Measurements from ENCODE around the gene ZKSCAN5.
A peak's percentile ranks its signal among the peaks of the same experiment; 100 is the strongest.
"Not testable (repeated sequence)": the region's sequence is repeated elsewhere in the genome, so short reads cannot be mapped to it uniquely, and the experiment has no call there.

ZKSCAN5 gene

GRCh38 chr7:99545308-99545707 is 40.8 kb downstream of the ZKSCAN5 start:
- not testable (repeated sequence) for H3K4me3 ChIP-seq (ENCODE audit: low read length); H3K27me3 ChIP-seq (ENCODE audit: insufficient read depth, low read length); H3K4me1 ChIP-seq (ENCODE audit: insufficient read depth, low read length); H2AFZ ChIP-seq (ENCODE audit: low read depth, low read length)
- Histone ChIP-seq H3K36me3 (ENCODE audit: insufficient read depth, low read length) (peaks cover 43% of the 10 kb centered on the region), H3K9me3 (ENCODE audit: low read length) (peaks cover 11% of the 10 kb centered on the region)

- not testable (repeated sequence) for H2AFZ ChIP-seq (ENCODE audit: low read depth, low read length); H3K9me3 ChIP-seq (ENCODE audit: low read length)
- peaks cover 10% of the 10 kb centered on the region for H3K4me1 ChIP-seq (ENCODE audit: insufficient read depth, low read length)
These were observed 45.1 kb downstream of the ZKSCAN5 start for GRCh38 chr7:99549545-99549944.

GRCh38 chr7:99551334-99551733 is 46.9 kb downstream of the ZKSCAN5 start:
- Histone ChIP-seq H2AFZ (ENCODE audit: low read depth, low read length) (peak overlapping the region; percentile 81), H3K36me3 (ENCODE audit: insufficient read depth, low read length) (peaks cover 37% of the 10 kb centered on the region), H3K4me1 (ENCODE audit: insufficient read depth, low read length) (peaks cover 10% of the 10 kb centered on the region), H3K4me3 (ENCODE audit: low read length) (peak overlapping the region; percentile 94), H3K27me3 (ENCODE audit: insufficient read depth, low read length) (no peaks in the 10 kb centered on the region), H3K9me3 (ENCODE audit: low read length) (no peaks in the 10 kb centered on the region)

More at GRCh38 chr7:99549545-99549944, 45.1 kb downstream of the ZKSCAN5 start:
- H3K27me3 ChIP-seq (ENCODE audit: insufficient read depth, low read length); H3K4me3 ChIP-seq (ENCODE audit: low read length): not testable (repeated sequence)
- peaks cover 36% of the 10 kb centered on the region for H3K36me3 ChIP-seq (ENCODE audit: insufficient read depth, low read length)

- H3K9me3 ChIP-seq (ENCODE audit: low read length): no peaks in the 10 kb centered on the region
- H3K4me1 ChIP-seq (ENCODE audit: insufficient read depth, low read length): peaks cover 12% of the 10 kb centered on the region
- peak within 1 kb of the TSS; percentile 81 for H2AFZ ChIP-seq (ENCODE audit: low read depth, low read length)
- peaks cover 34% of the 10 kb centered on the region for H3K36me3 ChIP-seq (ENCODE audit: insufficient read depth, low read length)
- peak within 1 kb of the TSS; percentile 94 for H3K4me3 ChIP-seq (ENCODE audit: low read length)
- no peaks in the 10 kb centered on the region for H3K27me3 ChIP-seq (ENCODE audit: insufficient read depth, low read length)
These were observed 47.5 kb downstream of the ZKSCAN5 start, which contains the start of gene FAM200A for GRCh38 chr7:99551767-99552463. Gene FAM200A (minus strand): TSS chr7:99552114. CDS start chr7:99548407, 3,707 bp downstream.

- peaks cover 27% of the 10 kb centered on the region for H3K36me3 ChIP-seq (ENCODE audit: insufficient read depth, low read length)
- H3K4me3 ChIP-seq (ENCODE audit: low read length): no peak overlapping the region
- no peak overlapping the region for H2AFZ ChIP-seq (ENCODE audit: low read depth, low read length)
- peaks cover 17% of the 10 kb centered on the region for H3K4me1 ChIP-seq (ENCODE audit: insufficient read depth, low read length)
- H3K27me3 ChIP-seq (ENCODE audit: insufficient read depth, low read length): no peaks in the 10 kb centered on the region
- H3K9me3 ChIP-seq (ENCODE audit: low read length): no peaks in the 10 kb centered on the region
These were observed 48.6 kb downstream of the ZKSCAN5 start for GRCh38 chr7:99553039-99553438.

- H3K9me3 ChIP-seq (ENCODE audit: low read length): no peaks in the 10 kb centered on the region
- H3K36me3 ChIP-seq (ENCODE audit: insufficient read depth, low read length): peaks cover 18% of the 10 kb centered on the region
- H3K27me3 ChIP-seq (ENCODE audit: insufficient read depth, low read length): no peaks in the 10 kb centered on the region
- H3K4me3 ChIP-seq (ENCODE audit: low read length): no peak overlapping the region
- H3K4me1 ChIP-seq (ENCODE audit: insufficient read depth, low read length): peaks cover 24% of the 10 kb centered on the region
- no peak overlapping the region for H2AFZ ChIP-seq (ENCODE audit: low read depth, low read length)
These were observed 50.5 kb downstream of the ZKSCAN5 start for GRCh38 chr7:99554939-99555338.

GRCh38 chr7:99557196-99557607 is 52.7 kb downstream of the ZKSCAN5 start:
- Histone ChIP-seq H2AFZ (ENCODE audit: low read depth, low read length) (no peak overlapping the region), H3K9me3 (ENCODE audit: low read length) (no peaks in the 10 kb centered on the region), H3K36me3 (ENCODE audit: insufficient read depth, low read length) (peaks cover 40% of the 10 kb centered on the region), H3K4me1 (ENCODE audit: insufficient read depth, low read length) (peaks cover 19% of the 10 kb centered on the region), H3K4me3 (ENCODE audit: low read length) (peak overlapping the region; percentile 87), H3K27me3 (ENCODE audit: insufficient read depth, low read length) (no peaks in the 10 kb centered on the region)

- peaks cover 47% of the 10 kb centered on the region for H3K36me3 ChIP-seq (ENCODE audit: insufficient read depth, low read length)
- H2AFZ ChIP-seq (ENCODE audit: low read depth, low read length): peak overlapping the region; percentile 63
- peaks cover 14% of the 10 kb centered on the region for H3K4me1 ChIP-seq (ENCODE audit: insufficient read depth, low read length)
- peak overlapping the region; percentile 87 for H3K4me3 ChIP-seq (ENCODE audit: low read length)
- H3K27me3 ChIP-seq (ENCODE audit: insufficient read depth, low read length): no peaks in the 10 kb centered on the region
- no peaks in the 10 kb centered on the region for H3K9me3 ChIP-seq (ENCODE audit: low read length)
These were observed 53.5 kb downstream of the ZKSCAN5 start for GRCh38 chr7:99557940-99558305.

GRCh38 chr7:99558306-99559174 is 54.1 kb downstream of the ZKSCAN5 start, which contains the start of gene ZNF655:
Gene ZNF655 (plus strand): TSS chr7:99558642. CDS start chr7:99560560, 1,918 bp downstream.
- Histone ChIP-seq H2AFZ (ENCODE audit: low read depth, low read length) (peak within 1 kb of the TSS; percentile 63), H3K4me1 (ENCODE audit: insufficient read depth, low read length) (peaks cover 14% of the 10 kb centered on the region), H3K36me3 (ENCODE audit: insufficient read depth, low read length) (peaks cover 52% of the 10 kb centered on the region), H3K9me3 (ENCODE audit: low read length) (no peaks in the 10 kb centered on the region), H3K27me3 (ENCODE audit: insufficient read depth, low read length) (no peaks in the 10 kb centered on the region), H3K4me3 (ENCODE audit: low read length) (peak within 1 kb of the TSS; percentile 87)

GRCh38 chr7:99559175-99559915 is 54.9 kb downstream of the ZKSCAN5 start:
- Histone ChIP-seq H3K27me3 (ENCODE audit: insufficient read depth, low read length) (no peaks in the 10 kb centered on the region), H3K4me1 (ENCODE audit: insufficient read depth, low read length) (peaks cover 14% of the 10 kb centered on the region), H3K36me3 (ENCODE audit: insufficient read depth, low read length) (peaks cover 59% of the 10 kb centered on the region), H3K9me3 (ENCODE audit: low read length) (no peaks in the 10 kb centered on the region), H3K4me3 (ENCODE audit: low read length) (peak overlapping the region; percentile 87), H2AFZ (ENCODE audit: low read depth, low read length) (peak overlapping the region; percentile 63)

- Histone ChIP-seq H3K4me1 (ENCODE audit: insufficient read depth, low read length) (peaks cover 14% of the 10 kb centered on the region), H3K36me3 (ENCODE audit: insufficient read depth, low read length) (peaks cover 65% of the 10 kb centered on the region), H3K9me3 (ENCODE audit: low read length) (no peaks in the 10 kb centered on the region), H3K27me3 (ENCODE audit: insufficient read depth, low read length) (no peaks in the 10 kb centered on the region), H3K4me3 (ENCODE audit: low read length) (no peak overlapping the region), H2AFZ (ENCODE audit: low read depth, low read length) (no peak overlapping the region)
These were observed 56.6 kb downstream of the ZKSCAN5 start for GRCh38 chr7:99560834-99561736.

GRCh38 chr7:99561737-99562051 is 57.2 kb downstream of the ZKSCAN5 start:
- H3K36me3 ChIP-seq (ENCODE audit: insufficient read depth, low read length): peaks cover 61% of the 10 kb centered on the region
- H3K9me3 ChIP-seq (ENCODE audit: low read length): no peaks in the 10 kb centered on the region
- H3K4me1 ChIP-seq (ENCODE audit: insufficient read depth, low read length): peaks cover 14% of the 10 kb centered on the region

More at GRCh38 chr7:99561737-99562051, 57.2 kb downstream of the ZKSCAN5 start:
- no peaks in the 10 kb centered on the region for H3K27me3 ChIP-seq (ENCODE audit: insufficient read depth, low read length)
- H3K4me3 ChIP-seq (ENCODE audit: low read length): no peak overlapping the region
- H2AFZ ChIP-seq (ENCODE audit: low read depth, low read length): no peak overlapping the region
